Keratinocyte (primary cell): ENCODE data around the gene APOA4. TPM values are rescaled to one million over a fixed set of nuclear protein-coding genes. Genes with fewer than 3 reads are reported as not detected.

Source experiments
- DNase-seq: peaks from one replicate; pipeline ENCODE4 v3.0.0-alpha.2; 2011; ENCODE audit warnings: low read depth, missing footprints, low spot score
- FAIRE-seq: peaks from 2 replicates; lab custom pipeline; 2011; peaks lifted over from hg19 to GRCh38; lab: Jason Lieb, UNC
- H2AFZ ChIP-seq: 2 replicates; pipeline ENCODE4 v1.6.0; 2012; ENCODE audit warnings: low read length, control low read depth, inconsistent platforms; ENCODE audit not compliant: control insufficient read depth
- H3K27ac ChIP-seq: 2 replicates; pipeline ENCODE4 v1.5.1; 2011; ENCODE audit warnings: low read length; ENCODE audit not compliant: control insufficient read depth, insufficient read depth
- H3K27me3 ChIP-seq: 3 replicates; pipeline ENCODE4 v1.6.0; 2011; ENCODE audit warnings: low read length; ENCODE audit not compliant: control insufficient read depth, insufficient read depth; ENCODE audit errors: extremely low read depth
- H3K36me3 ChIP-seq, 2 experiments: 2 replicates in 1 of 2; 3 replicates in 1 of 2; pipeline ENCODE4 v1.5.1; 2011; ENCODE audit warnings: low read length in 2 of 2, mild to moderate bottlenecking in 1 of 2; ENCODE audit not compliant: control insufficient read depth in 2 of 2, insufficient read depth in 2 of 2; ENCODE audit errors: extremely low read depth in 1 of 2
- H3K4me1 ChIP-seq: 3 replicates; pipeline ENCODE4 v1.5.1; 2011; ENCODE audit warnings: low read length; ENCODE audit not compliant: control insufficient read depth, insufficient read depth; ENCODE audit errors: extremely low read depth
- H3K4me2 ChIP-seq: 3 replicates; pipeline ENCODE4 v1.6.0; 2011; ENCODE audit warnings: low read depth, low read length; ENCODE audit not compliant: control insufficient read depth, insufficient read depth; ENCODE audit errors: extremely low read depth
- H3K4me3 ChIP-seq, 3 experiments: fragments of 200-600 bp in 1 of 3; sonication (generic) in 1 of 3; 2 replicates in 2 of 3; 3 replicates in 1 of 3; pipeline ENCODE4 v1.5.1; 2011 to 2016; ENCODE audit warnings: low read length in 3 of 3, mild to moderate bottlenecking in 3 of 3, control low read depth in 2 of 3, inconsistent platforms in 1 of 3, low read depth in 1 of 3, mixed read lengths in 1 of 3, mixed run types in 1 of 3, moderate library complexity in 1 of 3; ENCODE audit not compliant: control insufficient read depth in 2 of 3, insufficient read depth in 2 of 3; ENCODE audit errors: extremely low read depth in 1 of 3
- H3K79me2 ChIP-seq: 2 replicates; pipeline ENCODE4 v1.6.0; 2012; ENCODE audit warnings: low read length; ENCODE audit not compliant: control insufficient read depth, insufficient read depth
- H3K9ac ChIP-seq: 3 replicates; pipeline ENCODE4 v1.6.0; 2011; ENCODE audit warnings: low read length; ENCODE audit not compliant: control insufficient read depth, insufficient read depth; ENCODE audit errors: extremely low read depth
- H3K9me1 ChIP-seq: 3 replicates; pipeline ENCODE4 v1.6.0; 2011; ENCODE audit warnings: low read length; ENCODE audit not compliant: control insufficient read depth, insufficient read depth; ENCODE audit errors: extremely low read depth
- H3K9me3 ChIP-seq: 2 replicates; pipeline ENCODE4 v1.5.1; 2012; ENCODE audit warnings: low read depth, low read length; ENCODE audit not compliant: control insufficient read depth
- H4K20me1 ChIP-seq: 3 replicates; pipeline ENCODE4 v1.6.0; 2011; ENCODE audit warnings: low read length; ENCODE audit not compliant: control insufficient read depth, insufficient read depth; ENCODE audit errors: extremely low read depth
- CTCF ChIP-seq, 3 experiments: IDR thresholded peaks in 1 of 3; conservative IDR thresholded peaks in 1 of 3; optimal IDR thresholded peaks in 1 of 3; 2 replicates in 2 of 3; 3 replicates in 1 of 3; pipeline versions ENCODE3 to v1.5.1; 2011; ENCODE audit warnings: low read length in 3 of 3, mild to moderate bottlenecking in 3 of 3, moderate library complexity in 2 of 3, control low read depth in 1 of 3, inconsistent platforms in 1 of 3; ENCODE audit not compliant: insufficient read depth in 2 of 3; ENCODE audit errors: extremely low read depth in 1 of 3
- EZH2 ChIP-seq: IDR thresholded peaks from one replicate; pipeline ENCODE4 v1.6.1; 2012; ENCODE audit warnings: inconsistent platforms, mild to moderate bottlenecking, low read length, moderate library complexity
- dilution Hi-C: fragments of 300-500 bp; cut with MboI; formaldehyde crosslinking; loops from one replicate; pipeline ENCODE4 v1.7.0; 2020; ENCODE audit warnings: low sequenced_read_pairs; ENCODE audit not compliant: extremely low pct_ligation_motif_present
- polyA plus RNA-seq, 5 experiments: library from polyadenylated mRNA; depleted of rRNA in 3 of 5; stranded (reverse) in 3 of 5; stranded (forward) in 1 of 5; unstranded in 1 of 5; fragments of >200 nt; gene quantifications; 1 replicate in 1 of 5; 2 replicates in 3 of 5; 3 replicates in 1 of 5; pipeline versions ENCODE4 v1.2.1 to v1.2.3, GENCODE V29; 2011 to 2012; ENCODE audit warnings: missing spikeins in 2 of 5, low read depth in 1 of 5, low replicate concordance in 1 of 5

APOA4 gene
- polyA plus RNA-seq, 1 donor (not counting 4 experiments of a cell fraction or from before 2014, with no cell fraction given) = not detected

- no peak for FAIRE-seq
- Histone ChIP-seq H3K4me1 (no peaks in the 10 kb centered on the region), H3K27me3 (no peaks in the 10 kb centered on the region), H3K27ac (no peak overlapping the region), H3K36me3 (no peaks in the 10 kb centered on the region), H3K4me2 (no peak overlapping the region), H3K79me2 (no peaks in the 10 kb centered on the region), H3K9ac (no peak overlapping the region), H3K9me1 (no peaks in the 10 kb centered on the region), H3K9me3 (no peaks in the 10 kb centered on the region), H2AFZ (no peak overlapping the region), H4K20me1 (no peaks in the 10 kb centered on the region), H3K4me3 (no peak overlapping the region)
- dilution Hi-C loops = no loop called here
- DNase-seq = no peak
- no peak for TF ChIP-seq EZH2
- TF ChIP-seq CTCF (optimal IDR thresholded peaks at IDR 0.05 in 1 of 3, IDR thresholded peaks at IDR 0.05 in 1 of 3, conservative IDR thresholded peaks at IDR 0.05 in 1 of 3; ENCODE audit: extremely low read depth in 1 of 3, insufficient read depth in 2 of 3, low read length in 3 of 3) = no peak
Measured at GRCh38 chr11:116808262-116809175, 14.6 kb downstream of the APOA4 start.

- dilution Hi-C loops = no loop called here
- H3K9me3 ChIP-seq = no peaks in the 10 kb centered on the region
- H3K9ac ChIP-seq = no peak overlapping the region
- no peak overlapping the region for H2AFZ ChIP-seq
- DNase-seq (no peak), FAIRE-seq (no peak)
- H3K4me1 ChIP-seq = no peaks in the 10 kb centered on the region
- TF ChIP-seq CTCF (optimal IDR thresholded peaks at IDR 0.05 in 1 of 3, IDR thresholded peaks at IDR 0.05 in 1 of 3, conservative IDR thresholded peaks at IDR 0.05 in 1 of 3; ENCODE audit: extremely low read depth in 1 of 3, insufficient read depth in 2 of 3, low read length in 3 of 3) (no peak), EZH2 (no peak)
- no peaks in the 10 kb centered on the region for H3K27me3 ChIP-seq
- no peaks in the 10 kb centered on the region for H3K36me3 ChIP-seq
- no peaks in the 10 kb centered on the region for H3K9me1 ChIP-seq
- no peak overlapping the region for H3K4me2 ChIP-seq
- no peaks in the 10 kb centered on the region for H4K20me1 ChIP-seq
- H3K4me3 ChIP-seq = no peak overlapping the region
- H3K27ac ChIP-seq = no peak overlapping the region
- no peaks in the 10 kb centered on the region for H3K79me2 ChIP-seq
Measured at GRCh38 chr11:116807601-116808261, 15.4 kb downstream of the APOA4 start.
